Inferior parietal cortex (tissue), 1 donor: ENCODE data around the gene NAA30.

Experiments
- DNase-seq: peaks from one replicate; pipeline ENCODE4 v3.0.0-alpha.2; 2016; ENCODE audit errors: extremely low spot score

NAA30 gene

GRCh38 chr14:57392830-57393229 is 2.4 kb downstream of the NAA30 start:
- DNase-seq = no peak

GRCh38 chr14:57400556-57401494 is 10.4 kb downstream of the NAA30 start:
- DNase-seq = no peak

- DNase-seq = no peak
Measured at GRCh38 chr14:57401501-57401900, 11.1 kb downstream of the NAA30 start.

GRCh38 chr14:57402173-57402852 is 11.9 kb downstream of the NAA30 start:
- no peak for DNase-seq

GRCh38 chr14:57403521-57403864 is 13.1 kb downstream of the NAA30 start:
- no peak for DNase-seq

- DNase-seq = no peak
Measured at GRCh38 chr14:57405562-57405961, 15.2 kb downstream of the NAA30 start.

- DNase-seq = no peak
Measured at GRCh38 chr14:57408037-57408436, 17.7 kb downstream of the NAA30 start.

GRCh38 chr14:57408634-57409033 is 18.2 kb downstream of the NAA30 start:
- no peak for DNase-seq

GRCh38 chr14:57412341-57412740 is 22.0 kb downstream of the NAA30 start:
- DNase-seq = no peak

GRCh38 chr14:57413849-57414248 is 23.5 kb downstream of the NAA30 start:
- DNase-seq = no peak

- no peak for DNase-seq
Measured at GRCh38 chr14:57417228-57417627, 26.8 kb downstream of the NAA30 start.

- DNase-seq = no peak
Measured at GRCh38 chr14:57418999-57419398, 28.6 kb downstream of the NAA30 start.

- DNase-seq = no peak
Measured at GRCh38 chr14:57420033-57420432, 29.6 kb downstream of the NAA30 start.

- no peak for DNase-seq
Measured at GRCh38 chr14:57420986-57421385, 30.6 kb downstream of the NAA30 start.

GRCh38 chr14:57435923-57436322 is 45.5 kb downstream of the NAA30 start:
- no peak for DNase-seq

- DNase-seq = no peak
Measured at GRCh38 chr14:57461777-57462320, 71.5 kb downstream of the NAA30 start.

- no peak for DNase-seq
Measured at GRCh38 chr14:57462551-57462950, 72.2 kb downstream of the NAA30 start.

- DNase-seq = no peak
Measured at GRCh38 chr14:57464008-57464730, 73.8 kb downstream of the NAA30 start.
